GM21515 (cell line): ENCODE measurements around the gene SRCIN1.

Experiments used
- ATAC-seq: cut with Tn5 transposase; IDR thresholded peaks from one replicate; pipeline ENCODE4 v1.9.1; 2021; ENCODE audit not compliant: unreplicated experiment

SRCIN1 gene

DNA sequence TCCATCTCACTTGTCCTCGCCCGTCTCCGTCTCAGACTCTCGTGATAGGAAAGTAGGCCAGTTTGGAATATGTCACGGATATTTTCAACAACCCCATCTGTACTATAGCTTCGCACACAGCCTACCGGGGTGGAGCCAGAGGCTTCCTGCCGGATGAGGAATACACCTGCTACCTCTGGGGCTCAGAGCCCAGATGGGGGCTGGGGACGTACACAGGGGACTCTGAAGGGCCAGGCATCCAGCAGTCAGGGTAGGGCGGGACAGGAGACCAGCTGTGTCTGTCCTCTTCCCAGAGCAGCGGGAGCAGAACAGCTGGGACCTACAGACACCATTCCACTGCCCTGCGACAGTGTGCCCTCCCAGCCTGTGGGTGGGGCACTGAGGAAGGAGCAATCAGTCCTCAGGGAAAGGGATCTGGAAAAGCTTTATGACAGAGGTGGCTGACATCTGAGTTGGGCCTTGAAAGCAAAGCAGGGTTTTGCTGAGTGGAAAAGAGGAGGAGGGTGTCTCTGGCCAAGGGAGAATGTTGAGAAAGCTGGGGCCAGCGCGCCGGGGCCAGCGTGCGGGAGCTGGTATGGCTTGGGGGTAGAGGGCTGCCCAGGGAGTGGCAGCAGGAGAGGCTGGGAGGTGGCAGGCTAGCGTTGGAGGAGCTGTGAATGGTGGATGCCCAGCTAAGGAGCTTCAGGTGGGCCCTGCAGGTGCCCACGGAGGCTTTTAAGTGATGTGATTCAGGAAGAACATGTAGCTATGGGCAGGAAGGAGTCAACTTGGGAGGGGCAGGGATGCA, 11.5 kb upstream of the SRCIN1 start:
- ATAC-seq = no peak

DNA sequence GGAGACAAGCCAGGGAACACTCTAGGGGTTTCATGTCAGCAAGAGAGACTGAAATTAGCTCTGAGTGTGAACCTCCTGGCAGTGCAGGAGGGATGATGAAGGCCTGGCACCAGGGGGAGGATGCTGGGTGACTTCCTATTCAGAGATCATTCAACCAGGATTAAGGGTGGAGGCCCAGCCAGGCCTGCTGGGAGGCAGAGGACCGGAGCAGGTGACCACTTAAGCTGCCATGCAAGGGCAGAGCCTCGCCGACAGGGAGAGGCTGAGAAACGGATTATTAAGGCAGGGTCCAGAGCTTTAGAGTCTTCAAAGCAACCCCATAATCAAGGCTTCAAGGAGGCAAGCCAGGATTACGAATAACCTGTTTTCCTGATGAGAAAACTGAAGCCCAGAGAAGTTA, 10.6 kb upstream of the SRCIN1 start:
- ATAC-seq = no peak

DNA sequence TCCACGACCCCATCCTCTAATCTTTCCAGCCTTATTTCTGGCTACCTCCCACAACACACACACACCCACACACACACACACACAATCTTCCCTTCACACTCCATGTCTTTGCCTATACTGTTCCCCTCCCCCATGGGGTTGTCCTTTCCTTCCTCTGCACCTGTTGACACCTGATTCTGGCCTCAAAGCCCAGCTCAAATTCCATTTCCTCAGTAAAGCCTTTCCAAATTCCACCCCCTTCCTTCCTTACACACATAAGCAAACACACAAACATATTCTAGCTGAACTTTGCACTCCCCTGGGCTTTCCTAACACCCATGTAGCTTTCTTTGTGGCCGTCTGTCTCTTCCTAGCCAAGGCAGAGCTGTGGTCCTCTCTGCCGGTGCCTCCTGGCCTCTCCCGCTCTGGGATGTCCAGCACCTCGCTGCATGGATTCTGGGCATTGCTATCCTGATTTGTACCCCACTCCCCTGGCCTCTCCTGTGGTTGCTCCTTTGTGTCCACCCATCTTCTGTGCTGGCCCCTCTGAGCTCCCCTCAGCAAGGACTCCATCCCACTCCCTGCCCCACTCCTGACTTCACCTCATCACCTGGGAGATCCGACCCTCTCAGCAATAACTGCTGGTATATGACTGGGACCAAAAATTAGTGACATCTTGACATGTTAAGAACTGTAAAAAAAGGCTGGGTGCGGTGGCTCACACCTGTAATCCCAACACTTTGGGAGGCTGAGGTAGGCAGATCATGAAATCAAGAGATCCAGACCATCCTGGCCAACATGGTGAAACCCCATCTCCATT, 8.4 kb upstream of the SRCIN1 start:
- no peak for ATAC-seq

DNA sequence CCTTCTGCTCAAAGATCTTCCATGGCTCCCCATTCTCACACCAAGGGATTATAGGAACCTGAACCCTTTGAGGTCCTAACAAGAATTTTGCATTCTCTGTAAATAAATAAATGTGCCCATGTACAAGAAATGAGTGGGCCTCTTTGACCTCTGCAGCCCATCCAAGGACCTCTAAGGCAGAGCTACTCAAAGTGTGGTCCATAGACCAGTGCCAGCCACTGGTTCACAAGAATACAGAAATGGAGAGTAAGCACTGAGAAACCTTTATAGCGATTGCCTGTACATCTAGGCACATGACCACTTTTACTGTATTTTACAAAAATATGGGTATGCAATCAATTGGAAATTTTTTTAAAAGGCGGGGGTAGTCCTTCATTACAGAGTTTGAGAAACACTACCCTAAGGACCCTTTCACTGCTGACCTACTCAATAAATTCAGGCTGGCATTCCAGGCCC, 7.8 kb upstream of the SRCIN1 start:
- ATAC-seq = no peak

DNA sequence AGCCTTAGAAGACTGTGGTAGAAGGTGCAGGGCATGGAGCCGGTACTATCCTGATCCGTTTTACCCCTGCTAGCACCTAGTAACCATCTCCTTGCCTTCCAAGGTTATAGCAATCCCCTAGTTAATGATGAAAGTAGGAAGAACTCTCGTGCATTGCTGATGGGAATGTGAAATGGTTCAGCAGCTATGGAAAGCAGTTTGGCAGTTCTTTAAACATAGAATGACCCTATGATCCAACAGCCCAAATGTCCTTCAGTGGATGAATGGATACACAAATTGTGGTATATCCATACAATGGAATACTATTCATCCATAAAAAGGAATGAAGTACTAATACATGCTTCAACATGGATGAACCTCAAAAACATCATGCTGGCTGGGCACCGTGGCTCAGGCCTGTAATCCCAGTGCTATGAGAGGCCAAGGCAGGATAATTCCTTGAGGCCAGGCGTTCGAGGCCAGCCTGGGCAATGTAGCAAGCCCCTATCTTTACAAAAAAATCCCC, 6.2 kb upstream of the SRCIN1 start:
- ATAC-seq = no peak

DNA sequence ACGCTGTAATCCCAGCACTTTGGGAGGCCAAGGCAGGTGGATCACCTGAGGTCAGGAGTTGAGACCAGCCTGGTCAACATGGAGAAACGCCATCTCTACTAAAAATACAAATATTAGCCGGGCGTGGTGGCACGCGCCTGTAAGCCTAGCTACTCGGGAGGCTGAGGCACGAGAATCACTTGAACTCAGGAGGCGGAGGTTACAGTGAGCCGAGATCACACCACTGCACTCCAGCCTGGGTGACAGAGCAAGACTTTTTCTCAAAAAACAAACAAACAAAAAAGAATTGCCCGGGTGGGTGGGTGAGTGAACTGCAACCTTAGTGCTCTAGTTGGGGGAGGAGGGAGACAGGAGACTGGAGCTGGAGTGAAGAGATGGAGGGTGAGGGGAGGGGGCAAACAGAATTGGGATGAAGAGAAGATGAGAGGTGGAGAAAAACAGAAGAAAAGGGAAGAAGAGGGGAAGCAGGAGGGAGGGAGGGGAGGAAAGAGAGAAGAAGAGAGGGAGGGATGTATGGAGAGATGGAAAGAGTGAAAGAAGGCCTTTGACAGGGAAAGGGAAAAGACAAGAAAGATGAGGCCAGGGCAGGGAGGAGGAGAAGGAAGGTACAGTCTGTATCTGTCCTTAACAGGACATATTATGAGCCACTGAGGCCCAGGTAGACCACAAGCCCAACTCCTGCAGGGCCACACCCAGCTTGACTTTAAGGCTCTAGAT, 5.5 kb upstream of the SRCIN1 start:
- no peak for ATAC-seq

DNA sequence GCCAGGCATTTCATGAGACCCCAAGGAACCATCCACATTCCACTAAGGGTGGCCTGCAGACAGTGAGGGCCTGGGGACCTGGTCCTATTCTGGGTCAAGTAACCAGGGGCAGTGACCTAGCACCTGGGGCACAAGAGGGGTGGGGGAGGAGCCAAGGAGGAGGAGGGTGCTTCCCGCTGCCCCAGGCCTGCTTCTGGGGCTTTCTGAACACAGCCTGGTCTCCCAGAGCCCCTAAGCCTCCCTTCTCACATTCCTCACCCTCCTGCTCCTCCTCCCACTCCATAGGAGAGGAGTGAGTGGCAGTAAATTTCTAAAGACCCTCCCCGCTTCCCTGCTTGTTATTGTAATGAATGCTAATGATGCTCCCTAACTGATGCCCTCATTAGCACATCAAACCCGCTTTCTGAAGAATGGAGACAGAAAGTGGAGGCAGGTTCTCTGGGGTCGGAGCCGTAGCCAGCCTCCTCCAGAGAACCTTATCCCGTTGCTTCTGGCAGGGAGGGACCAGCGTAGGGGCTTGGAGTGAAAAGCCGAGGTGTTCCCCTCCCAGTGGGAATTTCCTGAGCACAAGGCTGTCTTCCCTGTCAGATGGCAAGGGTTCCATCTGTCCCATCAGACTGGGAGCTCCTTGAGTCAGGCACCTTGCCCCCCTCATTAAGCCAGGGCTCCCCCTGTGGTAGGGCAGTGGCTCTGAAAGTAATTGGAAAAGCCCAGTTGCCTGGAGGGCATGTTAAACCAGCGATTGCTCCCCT, 3.7 kb upstream of the SRCIN1 start:
- ATAC-seq = no peak

DNA sequence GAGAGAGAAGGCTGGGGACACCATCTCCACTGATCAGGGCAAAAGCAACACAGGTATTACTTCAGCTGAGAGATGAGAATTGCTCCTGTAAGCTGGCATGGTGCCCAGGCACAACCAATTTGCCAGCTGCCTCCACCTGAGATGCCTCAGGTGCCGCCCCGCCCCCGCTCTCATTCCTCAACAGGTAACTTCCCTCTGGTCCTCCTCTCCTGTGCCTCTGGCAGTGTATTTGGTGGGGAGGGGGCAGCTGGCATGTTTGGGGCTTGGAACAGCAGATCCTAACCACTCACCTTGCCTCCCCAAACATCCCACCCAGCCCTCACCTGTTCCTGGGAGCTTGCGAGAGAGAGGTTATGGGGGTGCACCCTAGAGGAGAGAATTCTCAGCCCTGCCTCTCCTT, 2.9 kb upstream of the SRCIN1 start:
- ATAC-seq = no peak

DNA sequence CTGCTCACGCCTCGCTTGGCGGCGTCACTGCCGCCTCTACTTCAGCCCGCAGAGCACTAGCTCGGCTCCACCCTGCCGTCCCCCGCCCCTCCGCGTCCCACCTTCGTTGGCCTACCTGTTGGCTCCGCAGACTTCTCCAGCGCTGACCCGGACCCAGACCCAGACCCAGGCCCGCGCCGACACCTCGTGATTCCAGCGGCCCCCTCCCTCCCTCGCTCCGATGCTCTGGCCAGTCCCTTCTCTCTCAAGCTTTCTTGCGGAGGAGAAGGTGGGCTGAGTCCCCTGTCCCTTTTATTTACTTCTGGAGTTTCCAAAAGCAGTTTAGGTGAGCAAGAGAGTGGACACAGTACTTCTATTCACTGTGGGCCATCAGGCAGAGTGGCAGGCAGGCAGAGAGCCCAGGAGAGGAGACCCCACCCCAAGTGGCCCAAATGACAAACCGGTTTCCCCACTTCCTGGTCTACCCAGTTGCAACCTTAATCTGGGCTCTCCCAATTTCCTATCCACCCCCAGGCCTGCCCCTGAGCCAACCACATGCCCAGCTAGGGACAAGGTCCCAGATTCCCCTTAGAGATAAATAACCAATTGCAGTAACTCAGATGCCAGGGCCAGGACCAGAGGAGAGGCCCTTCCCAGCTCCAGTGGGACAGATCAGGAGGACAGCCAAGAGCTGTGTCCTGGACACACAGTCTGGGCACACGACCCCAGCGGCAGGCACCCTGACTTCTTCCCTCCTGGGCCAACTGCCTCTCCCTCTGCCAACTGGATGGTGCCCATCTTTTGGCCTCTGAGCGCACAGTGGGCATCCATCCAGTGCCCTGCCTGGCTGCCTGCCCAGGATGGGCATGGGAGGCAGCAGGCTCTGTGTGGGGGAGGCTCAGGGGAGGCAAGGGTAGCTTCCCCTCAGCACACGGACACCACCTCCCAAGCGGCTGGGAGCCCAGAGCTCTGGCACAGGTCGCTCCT, 1.2 kb upstream of the SRCIN1 start:
- ATAC-seq = no peak

DNA sequence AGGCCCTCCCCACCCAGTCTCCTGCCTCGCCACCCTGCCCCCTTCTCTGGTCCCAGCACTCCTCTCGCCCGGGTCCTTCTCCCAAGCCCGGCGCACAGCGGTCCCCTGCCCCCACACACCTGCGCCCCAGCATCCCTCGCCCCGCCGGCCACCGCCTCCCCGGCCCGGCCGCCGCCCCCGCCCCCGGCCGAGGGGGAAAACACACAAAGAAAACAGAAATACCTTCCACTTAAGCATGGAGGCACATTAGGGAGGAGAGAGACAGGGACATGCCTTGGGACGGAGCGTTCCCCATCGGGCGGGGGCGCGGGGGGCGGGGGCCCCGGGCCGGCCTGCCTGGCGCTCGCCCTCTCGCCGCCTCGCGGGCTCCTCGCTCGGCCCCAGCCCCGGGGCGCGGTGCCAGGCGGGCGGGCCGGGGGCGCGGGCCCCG, 326 bp downstream of the SRCIN1 start:
- no peak for ATAC-seq

DNA sequence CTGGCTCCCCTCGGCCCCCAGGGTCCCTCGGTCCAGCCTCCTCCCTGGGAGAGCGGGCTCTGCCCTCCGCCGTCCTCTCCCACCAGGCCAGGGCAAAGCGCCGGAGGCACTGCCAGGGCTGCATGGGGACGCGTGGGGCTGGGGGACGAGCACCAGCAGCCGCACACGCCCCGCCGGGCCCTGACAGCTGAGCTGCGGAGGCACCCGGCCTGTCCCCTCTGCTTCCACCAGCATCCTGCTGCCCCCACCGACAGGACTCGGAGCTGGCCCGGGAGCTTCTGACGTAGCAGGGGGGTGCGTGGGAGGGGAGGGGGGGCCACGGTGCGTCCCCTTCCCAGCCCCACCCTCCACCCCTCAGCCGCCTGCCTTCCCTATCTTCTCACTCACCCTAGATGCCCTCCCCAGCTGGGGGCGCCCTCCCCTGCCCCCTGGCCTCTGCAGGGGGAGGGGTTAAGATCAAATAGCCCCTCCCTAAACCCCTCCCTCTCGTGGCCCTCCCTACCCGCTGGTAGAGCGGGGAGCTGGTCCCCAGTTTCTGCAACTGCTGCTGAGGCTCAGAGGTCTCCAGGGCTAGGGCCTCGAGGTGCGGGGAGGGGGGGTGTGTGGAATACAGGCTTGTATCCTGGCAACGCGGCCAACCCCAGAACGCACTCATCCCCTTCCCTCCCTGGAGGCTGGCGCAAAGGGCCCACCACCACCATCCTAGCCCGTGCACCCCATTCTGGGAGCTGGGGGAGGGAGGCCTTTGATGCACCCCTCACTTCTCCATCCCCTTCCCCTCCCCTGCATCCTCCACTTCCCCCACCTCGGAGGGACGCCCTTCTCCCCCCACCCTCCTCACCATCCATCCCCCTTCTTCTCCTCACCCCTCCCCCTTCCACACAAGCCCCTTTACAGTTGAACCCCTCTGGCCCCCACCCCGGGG, 1.0 kb downstream of the SRCIN1 start:
- no peak for ATAC-seq

DNA sequence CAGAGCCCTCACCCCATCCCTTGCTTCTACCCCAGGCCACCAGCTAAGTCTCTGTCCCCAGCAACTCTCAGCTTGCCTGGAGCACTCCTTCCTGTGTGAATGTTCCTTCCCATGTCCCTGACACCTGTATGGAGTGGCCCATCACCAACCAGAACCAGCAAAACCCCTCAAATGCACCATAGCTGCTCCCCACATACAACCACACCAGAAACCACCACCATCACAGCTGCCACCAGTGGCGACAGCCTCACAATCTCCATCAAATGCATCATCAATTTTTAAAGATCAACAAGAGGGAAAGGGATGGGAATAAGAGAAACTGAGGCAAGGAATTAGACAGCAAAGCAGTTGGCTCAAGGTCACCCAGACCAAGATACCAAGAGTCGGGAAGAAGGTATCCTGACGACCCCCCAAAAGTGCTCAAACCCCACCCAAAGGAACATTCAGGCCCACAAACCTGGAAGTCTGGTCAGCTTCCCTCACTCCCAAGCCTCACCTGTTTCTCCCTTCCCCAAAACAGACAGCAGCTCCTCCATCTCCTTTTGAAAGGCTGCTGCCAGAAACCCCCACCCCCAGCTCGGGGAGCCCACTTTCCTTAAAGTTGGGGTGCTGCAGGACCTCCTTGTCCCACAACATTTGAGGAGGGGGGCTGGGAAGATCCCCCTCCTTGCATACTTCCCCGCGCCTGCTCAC, 1.8 kb downstream of the SRCIN1 start:
- no peak for ATAC-seq

DNA sequence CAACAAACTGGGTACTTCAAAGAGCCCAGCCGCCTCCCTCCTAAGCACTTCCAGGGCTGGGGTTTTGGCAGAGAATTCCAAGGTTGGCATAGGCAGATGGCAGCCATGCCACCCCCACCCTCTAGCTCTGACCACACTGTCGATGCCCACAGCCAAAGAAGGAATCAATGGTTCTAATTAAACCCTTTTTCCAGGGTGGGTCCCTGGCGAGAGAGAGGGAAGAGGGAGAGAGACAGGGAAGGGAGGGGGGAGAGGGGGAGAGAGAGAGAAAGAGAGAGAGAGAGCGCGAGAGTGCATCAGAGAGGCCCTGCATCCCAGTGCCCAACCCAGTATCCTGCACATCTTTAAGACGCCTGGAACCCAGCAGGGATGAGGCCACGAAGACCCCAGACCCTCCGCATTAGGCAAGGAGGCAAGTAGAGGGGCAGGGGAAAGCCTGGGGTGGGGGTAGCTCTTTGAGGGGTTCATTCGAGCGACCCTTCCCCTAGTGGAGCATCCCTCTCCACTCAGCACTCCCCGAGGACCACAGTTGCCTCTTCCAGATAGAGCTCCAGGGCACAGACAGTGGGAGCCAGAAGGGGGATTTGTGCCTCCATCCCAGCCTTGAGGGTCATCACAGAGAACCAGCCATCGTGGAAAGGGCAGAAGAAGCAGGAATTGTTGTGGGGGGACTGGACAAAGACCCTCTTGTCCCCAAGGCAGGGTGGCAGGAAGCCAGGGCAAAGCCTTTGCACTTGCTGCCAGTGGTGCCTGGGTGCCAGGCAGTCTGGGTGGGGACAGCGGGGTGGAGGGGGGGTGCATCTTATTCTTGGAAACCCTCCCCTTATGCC, 2.6 kb downstream of the SRCIN1 start:
- ATAC-seq = no peak

DNA sequence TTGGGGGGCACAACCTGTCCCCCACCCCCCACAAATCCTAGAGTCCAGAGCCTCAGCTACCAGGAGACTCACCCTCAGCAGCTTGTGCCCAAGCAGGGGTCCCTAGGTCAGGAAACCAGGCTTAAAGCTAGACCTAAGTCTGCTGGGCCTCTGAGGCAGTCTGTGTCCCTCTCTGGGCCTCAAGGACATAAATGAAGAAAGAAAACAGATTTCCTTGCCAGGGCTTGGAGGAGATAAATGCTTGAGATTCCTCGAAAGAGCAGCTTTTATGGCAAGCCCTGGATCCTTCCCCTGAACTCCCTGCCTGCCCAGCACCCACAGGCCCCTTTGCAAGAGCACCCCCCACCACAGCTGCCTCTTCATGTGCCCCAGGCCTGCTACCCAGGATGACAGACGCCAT, 3.3 kb downstream of the SRCIN1 start:
- no peak for ATAC-seq

DNA sequence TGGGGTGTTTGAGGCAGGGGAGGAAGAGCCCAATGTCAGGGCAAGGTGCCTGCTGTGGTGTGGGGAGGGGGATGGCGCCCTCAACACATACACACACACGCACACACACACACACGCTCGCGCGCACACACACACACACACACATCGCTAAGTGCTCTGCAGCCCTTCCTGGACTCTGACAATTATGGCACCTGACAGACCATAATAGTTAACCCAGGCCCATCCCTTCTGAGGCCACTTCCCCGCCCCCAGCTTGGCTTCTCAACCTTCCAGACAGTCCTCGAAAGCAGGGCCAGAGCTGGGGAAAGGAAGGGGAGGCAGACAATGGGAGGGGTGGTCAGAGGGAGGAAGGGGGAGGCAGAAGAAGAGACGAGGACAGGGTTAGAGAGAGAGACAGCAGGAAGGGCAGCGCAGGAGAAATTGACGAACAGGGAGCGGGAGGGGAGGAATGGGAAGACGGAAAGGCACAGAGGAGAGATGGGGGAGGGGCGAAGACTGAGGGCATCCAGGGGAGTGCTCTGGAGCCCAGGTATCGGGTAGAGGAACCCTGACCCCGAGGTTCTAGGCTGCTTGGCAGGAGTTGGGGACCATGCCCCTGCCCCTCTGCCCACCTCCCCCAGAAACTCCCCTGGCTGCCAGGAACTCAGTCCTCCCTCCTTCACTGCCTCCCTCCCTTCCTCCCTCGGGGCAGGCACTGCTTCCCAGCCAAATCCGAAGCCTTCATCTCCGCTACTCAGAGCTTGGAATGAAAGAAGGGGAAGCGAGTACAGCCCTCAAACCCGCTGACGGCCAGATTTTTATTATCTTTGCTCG, 4.0 kb downstream of the SRCIN1 start:
- ATAC-seq = no peak

DNA sequence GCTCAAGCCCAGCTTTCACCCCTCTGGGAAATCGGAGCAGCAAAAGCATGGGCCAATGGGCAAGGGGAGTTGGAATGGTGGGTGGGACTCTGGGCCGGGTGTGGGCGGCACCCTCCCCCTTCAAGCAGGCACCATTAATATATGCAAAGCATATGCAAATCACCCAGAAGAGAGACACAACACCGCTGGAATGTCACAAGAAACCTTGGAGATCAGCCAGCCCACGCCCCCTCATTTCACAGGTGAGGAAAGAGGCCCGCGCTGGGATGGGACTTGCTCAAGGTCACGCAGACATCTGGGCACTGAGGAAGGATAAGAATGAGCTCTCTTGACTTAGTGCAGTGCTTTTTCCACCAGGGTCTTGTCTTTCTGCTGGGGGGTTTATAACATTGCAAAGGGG, 4.8 kb downstream of the SRCIN1 start:
- no peak for ATAC-seq
